ENCODE results near the gene BID. TPM values are rescaled to one million over a fixed set of nuclear protein-coding genes. Genes with fewer than 3 reads are reported as not detected.

Gene BID
- polyA plus RNA-seq, 5 donors, result 16.8 to 30.9 (median 20.4) TPM

DNA sequence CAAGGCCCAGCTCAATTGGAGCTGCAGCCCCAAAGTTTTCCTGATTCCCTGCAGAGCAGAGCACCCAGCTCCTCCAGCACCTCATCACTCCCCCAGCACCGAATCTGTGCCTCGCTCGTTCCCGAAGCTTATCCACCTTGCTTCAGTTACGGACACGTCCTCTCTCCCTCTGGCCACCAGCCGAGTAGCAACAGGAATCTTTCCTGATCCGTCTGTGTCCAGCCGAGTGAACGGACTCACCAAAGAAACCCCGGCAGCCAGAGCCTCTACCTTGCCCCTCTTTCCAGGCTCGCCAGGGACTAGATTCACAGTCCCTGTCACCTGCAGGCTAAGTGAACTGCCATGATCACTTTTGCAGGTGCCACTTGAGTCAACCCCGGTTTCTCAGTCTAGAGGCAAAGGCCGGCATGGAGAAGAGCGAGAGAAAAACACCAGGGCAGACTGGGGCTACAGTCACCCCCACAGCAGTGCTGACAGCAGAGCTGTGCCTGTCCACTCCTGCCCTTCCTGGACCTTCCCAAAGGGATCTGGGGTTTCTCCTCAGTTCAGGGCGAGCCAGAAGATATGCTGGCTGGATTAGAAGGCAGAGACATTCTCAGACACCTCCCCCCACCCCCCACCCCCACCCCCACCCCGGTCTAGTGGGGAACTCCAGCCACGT is 32.3 kb downstream of the BID start:
- DNase-seq, result no peak

DNA sequence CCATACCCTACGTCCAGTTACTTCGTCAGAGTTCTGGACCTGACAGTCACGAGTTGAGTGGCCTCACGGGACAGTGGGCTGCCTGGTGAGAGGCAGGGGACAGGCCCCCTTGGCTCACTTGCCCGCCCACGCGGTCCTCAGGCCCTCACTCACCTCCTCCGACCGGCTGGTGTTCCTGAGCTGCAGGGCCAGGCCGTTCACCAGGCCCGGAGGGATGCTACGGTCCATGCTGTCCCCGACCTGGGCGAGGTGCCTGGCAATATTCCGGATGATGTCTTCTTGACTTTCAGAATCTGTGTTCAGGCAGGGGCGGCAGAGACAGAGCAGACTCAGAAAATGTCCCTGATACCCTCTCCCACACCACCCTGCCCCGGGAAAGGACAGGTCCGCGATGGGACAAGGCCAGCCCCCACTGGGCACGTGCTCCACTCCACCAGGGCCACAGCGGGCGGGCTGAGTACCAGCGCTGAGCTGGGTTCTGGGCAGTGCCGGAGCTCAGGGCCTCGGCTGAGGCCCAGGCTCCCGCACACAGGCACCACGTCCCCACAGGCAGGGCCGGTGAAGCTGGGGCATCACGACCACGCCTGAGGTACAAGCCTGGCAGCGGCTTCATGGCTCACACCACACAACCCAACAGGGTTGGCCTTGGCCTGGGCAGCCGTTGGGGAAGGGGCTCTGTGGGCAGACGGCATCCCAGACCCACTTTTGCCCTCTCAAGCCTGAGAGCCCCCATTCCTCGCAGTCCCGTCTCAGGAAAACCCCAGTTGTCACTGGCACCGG is 34.9 kb downstream of the BID start:
- no peak for DNase-seq

DNA sequence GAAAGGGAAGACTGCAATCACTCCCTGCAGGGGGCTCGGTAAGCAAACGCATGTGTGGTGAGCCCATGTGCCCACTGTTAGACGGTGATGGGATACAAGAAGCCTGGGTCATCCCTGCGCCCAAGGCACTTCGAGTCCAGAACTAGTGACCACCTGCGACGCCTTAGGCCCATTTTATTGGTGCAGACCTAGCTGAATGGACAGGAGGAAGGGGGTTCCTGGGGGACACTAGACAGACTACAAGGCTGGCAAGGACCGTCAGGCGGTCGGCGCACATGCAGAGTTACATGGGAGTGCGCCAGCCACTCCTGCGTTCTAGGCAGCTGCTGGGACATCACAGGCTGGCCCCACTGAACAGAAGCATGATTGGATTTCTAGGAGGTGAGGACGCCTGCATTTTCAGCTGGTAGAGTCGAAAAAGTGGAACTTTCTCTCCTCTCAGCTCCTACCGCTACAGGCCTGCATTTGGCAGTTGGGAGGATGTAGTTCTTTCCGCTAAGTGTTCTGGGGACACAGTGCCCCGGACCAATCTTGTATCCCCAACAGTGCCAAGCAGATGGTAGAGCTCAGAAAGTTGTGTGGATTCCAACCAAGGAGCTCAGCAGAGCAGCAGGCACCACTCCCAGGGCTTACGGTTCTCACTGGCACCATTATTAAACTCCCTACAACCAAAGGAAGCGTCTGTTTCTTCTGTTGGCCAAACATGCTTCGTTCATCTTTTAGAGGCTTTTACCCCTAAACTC is 35.7 kb downstream of the BID start:
- DNase-seq, result no peak

DNA sequence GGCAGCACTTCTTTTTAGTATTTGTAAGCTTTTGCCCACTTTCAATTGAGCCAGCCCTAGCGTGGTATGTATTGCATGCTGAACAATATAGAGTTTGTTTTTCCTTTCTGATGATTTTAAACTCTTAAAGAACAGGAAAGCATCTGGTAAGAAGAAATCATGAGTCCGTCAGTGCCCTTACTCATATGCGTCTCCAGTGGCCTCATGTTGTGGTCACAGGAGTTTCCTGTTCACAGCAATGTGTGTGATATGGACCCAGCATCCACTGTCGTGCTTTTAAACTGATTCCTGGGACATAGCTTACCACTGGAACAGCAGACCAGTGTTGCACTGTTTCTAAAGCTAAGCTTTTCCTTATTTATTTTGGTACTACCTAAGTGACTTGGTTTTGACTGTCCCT is 40.1 kb downstream of the BID start:
- no peak for DNase-seq

DNA sequence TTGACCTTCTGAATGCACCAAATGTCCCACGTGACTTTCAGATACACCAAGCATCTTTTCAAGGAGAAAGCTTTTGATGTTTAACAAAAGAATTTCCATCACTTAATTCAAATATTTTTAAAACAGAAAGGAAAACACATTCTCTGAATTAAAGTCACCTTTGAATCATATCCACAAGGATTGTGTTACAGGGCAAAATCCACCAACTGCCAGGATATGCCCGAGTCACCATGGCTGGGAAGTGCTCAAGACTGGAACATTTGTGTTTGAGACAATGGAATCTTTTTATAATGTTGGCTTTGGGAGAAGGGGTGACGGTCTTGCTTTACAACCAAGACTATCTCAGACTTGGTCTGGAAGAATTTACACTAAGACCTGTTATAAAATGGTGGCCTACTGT is 40.8 kb downstream of the BID start:
- DNase-seq, result no peak

DNA sequence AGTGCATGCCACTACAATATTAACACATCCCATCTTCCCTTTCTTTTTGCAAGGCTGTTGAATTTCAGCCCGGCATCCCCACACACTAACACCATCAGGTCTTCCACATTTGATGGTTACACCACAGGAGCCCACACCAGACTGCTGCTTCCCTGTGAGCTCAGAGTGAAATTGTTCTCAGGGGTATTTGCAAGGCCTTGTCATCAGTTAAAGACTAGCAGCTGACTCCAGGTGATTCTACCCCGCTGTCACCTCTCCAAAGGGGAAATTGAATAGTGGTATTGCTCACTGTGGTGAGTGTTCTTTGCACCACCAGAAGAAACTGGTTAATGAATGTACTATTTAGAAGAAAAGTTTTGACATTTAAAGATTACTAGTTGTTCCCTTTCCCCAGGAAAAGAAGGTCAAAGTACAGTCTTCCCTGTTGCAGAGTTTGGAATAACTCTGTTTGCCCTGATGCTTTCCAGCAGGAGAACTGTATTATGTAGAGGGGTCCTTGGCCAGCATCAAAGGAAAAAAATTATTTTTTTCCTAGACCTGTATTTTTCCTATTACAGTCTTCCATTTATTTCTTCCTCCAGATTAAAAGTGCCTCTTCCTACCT is 41.9 kb downstream of the BID start:
- DNase-seq, result no peak

DNA sequence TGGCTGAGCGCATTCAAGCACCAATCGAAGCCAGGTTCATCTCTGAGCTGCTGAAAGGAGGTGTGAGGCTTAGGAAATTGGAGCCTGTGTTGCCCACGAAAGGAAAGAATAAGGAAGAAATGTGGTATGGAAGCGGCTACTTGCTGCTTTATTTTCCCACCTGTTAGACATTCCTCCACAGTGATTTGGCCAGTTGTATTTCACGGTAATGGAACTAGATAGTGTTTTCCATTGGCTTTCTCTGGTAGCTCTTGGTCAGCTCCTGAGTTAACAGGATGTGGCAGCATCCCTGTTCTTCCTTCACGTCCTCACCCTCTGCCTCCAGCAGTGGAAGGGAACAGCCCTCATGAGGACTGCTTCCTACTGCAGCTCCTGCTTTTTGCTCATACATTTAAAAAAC is 44.7 kb downstream of the BID start:
- DNase-seq, result no peak

DNA sequence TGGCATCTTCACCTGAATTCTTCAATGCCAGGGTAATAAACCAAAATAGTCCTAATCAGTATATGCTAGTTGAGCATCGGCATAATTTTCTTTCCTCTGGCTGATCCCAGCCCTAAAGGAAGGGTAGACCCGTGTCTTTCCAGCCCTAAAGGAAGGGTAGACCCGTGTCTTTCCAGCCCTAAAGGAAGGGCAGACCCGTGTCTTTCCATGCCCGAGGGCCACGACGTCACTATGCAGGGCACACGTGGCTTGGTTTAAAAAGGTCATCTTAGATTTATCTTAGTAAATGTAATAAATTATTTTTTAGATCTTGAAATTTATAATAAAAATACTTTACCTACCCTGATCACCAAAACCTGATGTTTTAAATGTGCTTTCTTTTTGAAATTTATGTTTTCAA is 45.5 kb downstream of the BID start:
- DNase-seq, result no peak

DNA sequence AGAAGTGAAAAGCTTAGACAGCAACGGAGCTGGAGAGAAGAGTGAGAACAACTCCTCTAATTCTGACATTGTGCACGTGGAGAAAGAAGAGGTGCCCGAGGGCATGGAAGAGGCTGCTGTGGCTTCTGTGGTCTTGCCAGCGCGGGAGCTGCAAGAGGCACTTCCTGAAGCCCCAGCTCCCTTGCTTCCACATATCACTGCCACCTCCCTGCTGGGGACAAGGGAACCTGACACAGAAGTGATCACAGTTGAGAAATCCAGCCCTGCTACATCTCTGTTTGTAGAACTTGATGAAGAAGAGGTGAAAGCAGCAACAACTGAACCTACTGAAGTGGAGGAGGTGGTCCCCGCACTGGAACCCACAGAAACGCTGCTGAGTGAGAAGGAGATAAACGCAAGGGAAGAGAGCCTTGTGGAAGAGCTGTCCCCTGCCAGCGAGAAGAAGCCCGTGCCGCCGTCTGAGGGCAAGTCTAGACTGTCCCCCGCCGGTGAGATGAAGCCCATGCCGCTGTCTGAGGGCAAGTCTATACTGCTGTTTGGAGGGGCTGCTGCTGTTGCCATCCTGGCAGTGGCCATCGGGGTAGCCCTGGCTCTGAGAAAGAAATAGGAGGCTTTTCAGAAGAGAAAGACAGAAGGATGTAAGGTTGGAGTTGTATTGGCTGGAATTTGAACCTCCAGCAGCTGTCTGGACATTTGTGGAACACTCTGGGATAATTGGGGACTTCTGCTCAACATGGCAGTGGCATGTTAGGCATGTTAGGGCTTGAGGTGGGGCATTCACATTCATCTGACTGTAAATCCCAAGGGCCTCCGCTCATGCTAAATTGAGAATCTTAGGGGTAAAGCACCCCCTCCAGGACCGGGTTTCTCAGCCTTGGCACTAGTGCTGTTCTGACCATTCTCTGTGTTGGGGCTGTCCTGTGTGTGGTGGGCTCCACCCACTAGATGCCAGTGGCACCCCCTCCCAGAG is 47.1 kb downstream of the BID start:
- DNase-seq, result no peak

DNA sequence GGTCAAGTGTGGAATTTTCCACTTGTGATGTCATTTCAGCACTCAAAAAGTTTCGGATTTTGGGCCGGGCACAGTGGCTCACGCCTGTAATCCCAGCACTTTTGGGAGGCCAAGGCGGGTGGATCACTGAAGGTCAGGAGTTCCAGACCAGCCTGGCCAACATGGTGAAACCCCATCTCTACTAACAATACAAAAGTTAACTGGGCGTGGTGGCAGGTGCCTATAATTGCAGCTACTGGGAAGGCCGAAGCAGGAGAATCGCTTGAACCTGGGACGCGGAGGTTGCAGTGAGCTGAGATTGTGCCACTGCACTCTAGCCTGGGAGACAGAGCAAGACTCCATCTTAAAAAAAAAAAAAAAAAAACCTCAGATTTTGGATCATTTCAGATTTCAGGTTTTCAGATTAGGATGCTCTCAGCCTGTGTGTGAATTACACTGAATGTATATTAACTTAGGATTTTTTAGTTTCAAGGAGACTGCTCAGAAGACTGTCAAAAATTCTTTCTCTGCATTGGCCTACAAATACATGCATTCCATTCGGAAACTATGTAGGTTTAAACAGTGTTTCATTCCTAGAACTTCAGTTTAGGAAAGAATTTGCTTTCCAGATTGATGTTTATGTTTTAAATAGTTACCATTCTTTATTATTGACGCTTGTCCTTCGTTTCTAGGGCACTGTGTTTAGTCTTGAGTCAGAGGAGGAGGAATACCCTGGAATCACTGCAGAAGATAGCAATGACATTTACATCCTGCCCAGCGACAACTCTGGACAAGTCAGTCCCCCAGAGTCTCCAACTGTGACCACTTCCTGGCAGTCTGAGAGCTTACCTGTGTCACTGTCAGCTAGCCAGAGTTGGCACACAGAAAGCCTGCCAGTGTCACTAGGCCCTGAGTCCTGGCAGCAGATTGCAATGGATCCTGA is 48.0 kb downstream of the BID start:
- DNase-seq, result no peak

DNA sequence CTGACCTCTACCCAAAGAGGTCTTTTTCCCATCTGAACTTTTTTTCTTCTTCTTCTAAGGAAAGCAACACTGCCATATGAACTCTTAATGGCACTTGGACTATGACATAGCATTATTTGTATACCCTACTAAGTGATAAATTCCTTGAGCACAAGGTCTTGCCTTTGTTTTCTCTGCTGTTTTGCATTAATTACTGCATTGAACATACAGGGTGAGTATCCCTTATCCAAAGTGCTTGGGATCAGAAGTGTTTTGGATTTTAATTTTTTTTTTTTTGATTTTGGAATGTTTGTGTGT is 48.8 kb downstream of the BID start:
- DNase-seq, result no peak

DNA sequence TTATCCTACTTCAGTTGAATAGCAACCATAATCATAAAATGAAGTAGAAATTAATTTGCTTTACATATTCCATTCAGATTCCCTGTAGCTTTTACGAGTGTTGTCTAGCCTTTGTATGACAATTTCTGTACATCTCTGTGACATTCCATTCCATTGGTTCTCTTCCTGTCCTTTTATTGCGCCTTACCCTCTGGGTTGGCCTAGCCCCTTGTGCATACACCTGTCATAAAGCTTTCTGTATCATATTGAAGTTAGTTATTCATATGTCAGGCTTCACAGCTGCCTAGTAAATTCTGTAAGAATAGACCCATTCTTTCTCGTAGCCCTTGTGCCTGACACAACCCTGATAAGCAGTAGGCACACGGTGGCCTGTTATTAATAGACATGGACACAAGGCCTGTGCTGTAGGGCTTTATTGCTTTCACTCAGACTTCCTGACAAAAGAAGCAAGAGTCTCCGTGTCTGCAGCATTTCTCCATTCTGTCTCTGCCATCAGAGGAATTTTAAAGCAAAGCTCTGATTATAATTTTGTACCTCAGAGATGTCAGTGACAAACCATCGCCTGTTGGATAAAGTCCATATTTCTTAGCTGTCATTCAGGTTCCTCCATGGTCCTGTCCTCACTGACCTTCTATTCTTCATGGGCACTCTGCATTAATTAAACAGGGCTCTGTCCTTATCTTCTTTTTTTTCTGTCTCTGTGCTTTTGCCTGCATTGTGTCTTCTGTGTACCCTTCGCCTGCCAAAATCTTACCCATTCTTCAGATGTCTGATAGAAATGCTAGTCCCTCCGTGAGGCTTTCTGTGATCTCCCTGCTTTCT is 49.4 kb downstream of the BID start:
- no peak for DNase-seq

DNA sequence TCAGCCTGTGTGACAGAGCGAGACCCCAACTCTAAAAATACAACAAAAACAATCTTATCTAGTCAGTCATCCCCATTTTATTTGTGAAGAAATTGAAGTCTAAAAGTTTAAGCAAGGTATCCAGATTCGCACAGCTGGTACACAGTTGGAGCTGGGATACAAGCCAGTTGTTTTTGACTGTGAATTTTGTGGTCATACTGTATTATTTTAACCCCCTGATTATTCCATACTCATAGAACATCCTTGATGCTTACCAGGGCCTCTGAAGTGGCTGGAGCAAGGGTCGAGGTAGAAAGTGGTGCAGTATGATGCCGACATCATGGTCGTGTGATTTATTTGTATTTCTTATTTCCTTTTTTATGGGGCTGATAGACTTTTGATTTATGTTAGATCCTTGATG is 50.0 kb downstream of the BID start:
- no peak for DNase-seq

DNA sequence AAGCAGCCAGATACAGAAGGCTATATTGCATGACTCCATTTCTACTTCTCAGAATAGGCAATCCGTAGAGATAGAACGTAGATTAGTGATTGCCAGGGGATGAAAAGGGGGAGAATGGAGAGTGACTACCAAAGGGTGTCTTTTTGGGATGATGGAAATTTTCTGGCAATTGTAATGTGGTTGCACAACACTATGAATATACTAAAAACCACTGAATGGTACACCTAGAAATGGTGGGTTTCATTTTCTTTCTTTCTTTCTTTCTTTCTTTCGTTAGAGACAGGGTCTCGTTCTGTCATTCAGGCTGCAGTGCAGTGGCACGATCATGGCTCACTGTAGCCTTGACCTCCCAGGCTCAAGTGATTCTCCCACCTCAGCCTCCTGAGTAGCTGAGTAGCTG is 54.4 kb downstream of the BID start:
- DNase-seq, result no peak

DNA sequence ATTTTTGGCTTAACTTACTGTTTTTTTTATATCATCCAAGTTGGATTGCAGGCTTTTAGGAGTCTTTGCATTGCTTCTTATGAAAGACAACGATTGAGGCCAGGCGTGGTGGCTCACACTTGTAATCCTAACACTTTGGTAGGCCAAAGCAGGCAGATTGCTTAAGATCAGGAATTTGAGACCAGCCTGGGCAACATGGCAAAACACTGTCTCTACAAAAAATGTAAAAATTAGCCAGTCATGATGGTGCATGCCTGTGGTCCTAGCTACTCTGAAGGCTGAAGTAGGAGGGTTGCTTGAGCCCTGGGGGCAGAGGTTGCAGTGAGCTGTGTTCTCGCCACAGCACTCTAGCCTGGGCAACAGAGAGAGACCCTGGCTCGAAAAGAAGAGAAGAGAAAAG is 56.6 kb downstream of the BID start:
- no peak for DNase-seq

DNA sequence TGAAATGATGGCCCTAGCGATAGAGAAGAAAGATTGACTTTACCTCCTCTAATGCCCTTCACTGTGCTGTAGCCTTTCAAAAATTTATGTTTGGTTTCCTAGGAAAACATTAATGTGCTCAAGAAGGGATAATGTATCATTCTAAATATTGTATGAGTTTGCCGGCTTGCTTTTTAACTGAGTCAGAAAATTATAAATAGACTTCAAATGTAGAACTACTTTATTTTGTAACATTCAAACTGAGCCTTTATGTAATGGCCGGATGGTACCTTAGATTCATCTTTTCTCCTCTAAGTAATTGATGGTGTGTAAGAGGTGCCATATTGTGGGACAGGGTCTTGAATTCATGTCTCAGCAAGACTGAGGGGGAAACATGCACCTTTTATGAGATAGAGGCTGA is 57.7 kb downstream of the BID start:
- DNase-seq, result no peak

DNA sequence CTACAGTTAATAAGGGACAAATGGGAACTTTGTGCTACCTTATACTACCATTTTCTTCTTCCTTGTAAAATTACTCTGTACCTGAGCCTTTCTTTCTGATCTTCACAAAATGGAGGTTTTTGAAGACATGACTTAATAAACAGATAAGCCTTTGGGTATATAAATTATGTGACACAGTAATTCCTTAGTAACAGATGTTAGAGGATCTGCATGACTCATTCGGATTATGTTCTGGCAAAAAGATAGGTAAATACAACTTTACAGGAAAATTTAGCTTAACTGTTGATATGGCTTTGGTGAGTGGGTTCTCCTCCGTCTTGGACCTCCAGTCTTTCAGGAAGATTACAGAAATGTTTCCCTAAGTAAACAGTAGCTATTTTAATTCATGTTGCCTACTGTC is 61.8 kb downstream of the BID start:
- no peak for DNase-seq

DNA sequence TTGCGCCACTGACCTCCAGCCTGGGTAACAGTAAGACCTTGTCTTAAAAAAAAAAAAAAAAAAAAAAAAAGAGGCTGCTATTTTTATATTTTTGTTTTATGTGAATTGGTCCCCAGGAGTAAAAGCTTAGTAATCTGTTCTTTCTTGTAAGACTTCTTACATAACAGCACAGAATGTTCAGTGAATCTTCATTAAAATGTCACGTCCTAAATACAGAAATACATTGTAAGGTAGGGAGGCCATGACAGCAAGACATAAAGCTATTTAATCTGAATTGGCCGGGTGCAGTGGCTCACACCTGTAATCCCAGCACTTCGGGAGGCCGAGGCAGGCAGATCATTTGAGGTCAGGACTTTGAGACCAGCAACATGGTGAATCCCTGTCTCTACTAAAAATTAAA is 64.2 kb downstream of the BID start:
- DNase-seq, result no peak

DNA sequence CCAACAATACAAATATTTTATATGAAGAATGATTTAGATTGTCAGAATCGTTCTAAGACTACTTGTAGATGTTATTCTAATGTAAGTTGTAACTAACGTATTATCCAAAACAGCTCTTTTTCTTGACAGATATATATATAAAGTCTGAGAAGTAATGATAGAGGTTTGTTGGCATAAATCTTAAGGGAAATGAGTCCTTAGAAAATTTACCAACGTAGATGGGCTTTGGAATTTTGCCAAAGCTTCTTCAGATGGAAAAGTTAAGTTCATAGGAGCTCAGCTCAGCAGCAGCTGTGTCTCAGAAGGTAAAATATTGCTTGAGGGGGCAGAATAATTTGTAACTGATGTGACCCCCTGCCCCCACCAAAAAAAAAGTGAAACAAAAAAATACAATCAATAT is 66.7 kb downstream of the BID start:
- DNase-seq, result no peak

DNA sequence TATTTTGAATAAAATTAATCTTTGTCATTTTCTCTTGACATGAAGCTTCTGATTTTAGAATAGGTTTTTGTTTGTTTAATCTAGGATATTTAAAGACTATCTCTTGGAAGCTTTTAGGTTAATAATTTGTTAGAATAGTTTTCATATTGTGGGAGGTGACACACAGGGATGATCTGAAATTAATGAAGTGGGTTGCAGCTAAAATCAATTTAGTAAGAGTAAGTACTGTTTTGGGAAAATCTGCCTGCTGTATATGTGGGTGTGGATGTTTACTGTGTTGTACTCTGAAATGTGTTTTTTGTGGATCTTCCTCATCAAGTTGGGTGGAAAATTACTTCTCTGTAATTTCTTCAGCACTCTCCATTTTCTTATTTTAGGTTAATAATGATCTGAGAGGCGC is 67.3 kb downstream of the BID start:
- DNase-seq, result no peak

All from right lung (tissue), 5 donors.